GM12865 (cell line): Measurements from ENCODE around the gene HLA-DPB1.
"Not testable (repeated sequence)": the region's sequence is repeated elsewhere in the genome, so short reads cannot be mapped to it uniquely, and the experiment has no call there.

ENCODE experiments used
- DNase-seq: peaks from one replicate; pipeline ENCODE4 v3.0.0; 2010; ENCODE audit warnings: low read depth
- H3K4me3 ChIP-seq: 2 replicates; pipeline ENCODE4 v1.5.1; 2011; ENCODE audit warnings: mild to moderate bottlenecking, low read depth, low read length, control low read depth
- CTCF ChIP-seq: IDR thresholded peaks from 2 replicates; pipeline ENCODE4 v1.5.1; 2011; ENCODE audit warnings: low read length, control low read depth, low read depth, inconsistent platforms; ENCODE audit not compliant: insufficient read depth; ENCODE audit errors: missing control alignments

Gene HLA-DPB1

GRCh38 chr6:33095681-33096080 is 19.9 kb downstream of the HLA-DPB1 start:
- no peak for TF ChIP-seq CTCF
- H3K4me3 ChIP-seq, result no peak overlapping the region
- no peak for DNase-seq

- not testable (repeated sequence) for DNase-seq, H3K4me3 ChIP-seq
Observed at GRCh38 chr6:33101121-33101737, 25.4 kb downstream of the HLA-DPB1 start.

GRCh38 chr6:33103776-33104175 is 28.0 kb downstream of the HLA-DPB1 start:
- DNase-seq, result no peak
- no peak for TF ChIP-seq CTCF
- no peak overlapping the region for H3K4me3 ChIP-seq

GRCh38 chr6:33104887-33105286 is 29.1 kb downstream of the HLA-DPB1 start:
- TF ChIP-seq CTCF, result no peak
- DNase-seq, result no peak
- no peak overlapping the region for H3K4me3 ChIP-seq

GRCh38 chr6:33105386-33105785 is 29.6 kb downstream of the HLA-DPB1 start:
- DNase-seq, result no peak
- no peak for TF ChIP-seq CTCF
- H3K4me3 ChIP-seq, result no peak overlapping the region

- TF ChIP-seq CTCF, result no peak
- peak; percentile 47 for DNase-seq
- H3K4me3 ChIP-seq, result no peak overlapping the region
Observed at GRCh38 chr6:33105916-33106871, 30.4 kb downstream of the HLA-DPB1 start.

- TF ChIP-seq CTCF, result no peak
- no peak for DNase-seq
- H3K4me3 ChIP-seq, result no peak overlapping the region
Observed at GRCh38 chr6:33107641-33108040, 31.9 kb downstream of the HLA-DPB1 start.
